ENCODE results near the gene IDUA.

Gene IDUA

GRCh38 chr4:1022051-1022738 is 35.4 kb downstream of the IDUA start:
- Histone ChIP-seq H3K18ac (ENCODE audit: low read length) (no peak overlapping the region), H3K9me3 (ENCODE audit: insufficient read depth, low read depth, low read length) (peaks cover 10% of the 10 kb centered on the region), H4K12ac (ENCODE audit: low read depth, low read length) (no peak overlapping the region), H4K8ac (ENCODE audit: low read depth, low read length) (no peak overlapping the region), H2AK5ac (ENCODE audit: low read length) (no peak overlapping the region), H3K9ac (ENCODE audit: low read length) (no peak overlapping the region), H2AFZ (ENCODE audit: insufficient read depth, low read length, poor library complexity) (no peak overlapping the region), H3K14ac (ENCODE audit: low read length) (no peak overlapping the region), H3K4me2 (ENCODE audit: low read length) (no peak overlapping the region), H4K91ac (ENCODE audit: low read depth, low read length) (no peak overlapping the region), H2BK12ac (ENCODE audit: low read length) (no peak overlapping the region), H3K4me1 (ENCODE audit: control insufficient read depth in 1 of 2, insufficient read depth in 2 of 2, low read length in 2 of 2) (peaks cover 0 to 3% of the 10 kb centered on the region in 2 experiments), H3K4ac (ENCODE audit: low read depth, low read length) (no peak overlapping the region), H3K27ac (ENCODE audit: low read depth, low read length) (no peak overlapping the region), H3K79me2 (ENCODE audit: control insufficient read depth, insufficient read depth, low read length, poor library complexity) (no peaks in the 10 kb centered on the region), H3K79me1 (ENCODE audit: low read length) (no peaks in the 10 kb centered on the region), H2BK5ac (ENCODE audit: low read depth, low read length, poor library complexity) (no peak overlapping the region), H3K23ac (ENCODE audit: low read length) (no peak overlapping the region), H2BK120ac (ENCODE audit: insufficient read depth, low read length, poor library complexity) (no peak overlapping the region), H3K4me3 (ENCODE audit: low read depth, low read length) (no peak overlapping the region), H3K27me3 (ENCODE audit: insufficient read depth, low read length) (no peaks in the 10 kb centered on the region), H3K36me3 (ENCODE audit: control insufficient read depth in 1 of 2, insufficient read depth in 2 of 2, low read length in 2 of 2) (peaks cover 13 to 19% of the 10 kb centered on the region in 2 experiments)
- no CpG with 5 or more reads among the region's 46 CpGs for WGBS (ENCODE audit: extremely low coverage, insufficient coverage, insufficient read length)
- no peak for DNase-seq

DNA sequence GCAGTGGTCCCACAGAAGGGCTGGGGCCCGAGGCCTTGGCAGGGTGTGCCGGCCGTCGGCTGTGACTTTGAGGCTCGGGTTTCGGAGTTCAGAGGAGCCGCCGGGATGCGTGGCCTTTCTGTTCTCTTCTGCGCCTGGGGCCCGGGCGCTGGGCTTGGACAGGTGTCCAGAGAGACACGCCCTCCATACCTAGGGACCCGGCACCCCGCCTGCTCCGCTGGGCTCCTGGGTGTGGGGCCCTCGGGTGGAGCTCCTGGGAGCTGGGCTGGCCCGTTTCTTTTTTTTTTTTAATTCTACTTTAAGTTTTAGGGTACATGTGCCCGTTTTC is 35.9 kb downstream of the IDUA start:
- Histone ChIP-seq H2AK5ac (ENCODE audit: low read length) (no peak overlapping the region), H3K36me3 (ENCODE audit: control insufficient read depth in 1 of 2, insufficient read depth in 2 of 2, low read length in 2 of 2) (peaks cover 13 to 19% of the 10 kb centered on the region in 2 experiments), H3K27me3 (ENCODE audit: insufficient read depth, low read length) (no peaks in the 10 kb centered on the region), H2BK120ac (ENCODE audit: insufficient read depth, low read length, poor library complexity) (no peak overlapping the region), H3K18ac (ENCODE audit: low read length) (no peak overlapping the region), H3K4ac (ENCODE audit: low read depth, low read length) (no peak overlapping the region), H3K4me2 (ENCODE audit: low read length) (no peak overlapping the region), H3K14ac (ENCODE audit: low read length) (no peak overlapping the region), H4K8ac (ENCODE audit: low read depth, low read length) (no peak overlapping the region), H3K79me2 (ENCODE audit: control insufficient read depth, insufficient read depth, low read length, poor library complexity) (no peaks in the 10 kb centered on the region), H3K27ac (ENCODE audit: low read depth, low read length) (no peak overlapping the region), H2BK5ac (ENCODE audit: low read depth, low read length, poor library complexity) (no peak overlapping the region), H3K23ac (ENCODE audit: low read length) (no peak overlapping the region), H2BK12ac (ENCODE audit: low read length) (no peak overlapping the region), H3K4me3 (ENCODE audit: low read depth, low read length) (no peak overlapping the region), H3K4me1 (ENCODE audit: control insufficient read depth in 1 of 2, insufficient read depth in 2 of 2, low read length in 2 of 2) (peaks cover 2 to 7% of the 10 kb centered on the region in 2 experiments), H3K9me3 (ENCODE audit: insufficient read depth, low read depth, low read length) (peaks cover 10% of the 10 kb centered on the region), H2AFZ (ENCODE audit: insufficient read depth, low read length, poor library complexity) (no peak overlapping the region), H3K9ac (ENCODE audit: low read length) (no peak overlapping the region), H4K91ac (ENCODE audit: low read depth, low read length) (no peak overlapping the region), H4K12ac (ENCODE audit: low read depth, low read length) (no peak overlapping the region), H3K79me1 (ENCODE audit: low read length) (no peaks in the 10 kb centered on the region)
- WGBS (ENCODE audit: extremely low coverage, insufficient coverage, insufficient read length) = no CpG with 5 or more reads among the region's 19 CpGs
- DNase-seq = no peak

GRCh38 chr4:1023075-1023640 is 36.3 kb downstream of the IDUA start:
- no peak overlapping the region for H3K9ac ChIP-seq (ENCODE audit: low read length)
- H3K79me1 ChIP-seq (ENCODE audit: low read length) = no peaks in the 10 kb centered on the region
- no peak overlapping the region for H2BK5ac ChIP-seq (ENCODE audit: low read depth, low read length, poor library complexity)
- H3K14ac ChIP-seq (ENCODE audit: low read length) = no peak overlapping the region
- peaks cover 13 to 19% of the 10 kb centered on the region in 2 experiments for H3K36me3 ChIP-seq (ENCODE audit: control insufficient read depth in 1 of 2, insufficient read depth in 2 of 2, low read length in 2 of 2)
- H3K4me3 ChIP-seq (ENCODE audit: low read depth, low read length) = no peak overlapping the region
- no peak overlapping the region for H3K4me2 ChIP-seq (ENCODE audit: low read length)
- H3K79me2 ChIP-seq (ENCODE audit: control insufficient read depth, insufficient read depth, low read length, poor library complexity) = peaks cover 1% of the 10 kb centered on the region
- no peak overlapping the region for H4K8ac ChIP-seq (ENCODE audit: low read depth, low read length)
- DNase-seq = no peak
- H3K4ac ChIP-seq (ENCODE audit: low read depth, low read length) = no peak overlapping the region
- no CpG with 5 or more reads among the region's 20 CpGs for WGBS (ENCODE audit: extremely low coverage, insufficient coverage, insufficient read length)
- no peaks in the 10 kb centered on the region for H3K27me3 ChIP-seq (ENCODE audit: insufficient read depth, low read length)
- peaks cover 10% of the 10 kb centered on the region for H3K9me3 ChIP-seq (ENCODE audit: insufficient read depth, low read depth, low read length)
- H2AK5ac ChIP-seq (ENCODE audit: low read length) = no peak overlapping the region
- H4K91ac ChIP-seq (ENCODE audit: low read depth, low read length) = no peak overlapping the region
- H4K12ac ChIP-seq (ENCODE audit: low read depth, low read length) = no peak overlapping the region
- H2BK12ac ChIP-seq (ENCODE audit: low read length) = no peak overlapping the region
- H2AFZ ChIP-seq (ENCODE audit: insufficient read depth, low read length, poor library complexity) = no peak overlapping the region
- H2BK120ac ChIP-seq (ENCODE audit: insufficient read depth, low read length, poor library complexity) = no peak overlapping the region
- no peak overlapping the region for H3K18ac ChIP-seq (ENCODE audit: low read length)
- H3K27ac ChIP-seq (ENCODE audit: low read depth, low read length) = no peak overlapping the region
- H3K23ac ChIP-seq (ENCODE audit: low read length) = no peak overlapping the region
- peaks cover 6 to 11% of the 10 kb centered on the region in 2 experiments for H3K4me1 ChIP-seq (ENCODE audit: control insufficient read depth in 1 of 2, insufficient read depth in 2 of 2, low read length in 2 of 2)

GRCh38 chr4:1023895-1024740 is 37.3 kb downstream of the IDUA start:
- no peak overlapping the region for H2BK5ac ChIP-seq (ENCODE audit: low read depth, low read length, poor library complexity)
- no peak overlapping the region for H3K9ac ChIP-seq (ENCODE audit: low read length)
- H3K36me3 ChIP-seq (ENCODE audit: control insufficient read depth in 1 of 2, insufficient read depth in 2 of 2, low read length in 2 of 2) = peaks cover 13 to 19% of the 10 kb centered on the region in 2 experiments
- H3K4me3 ChIP-seq (ENCODE audit: low read depth, low read length) = no peak overlapping the region
- H2BK120ac ChIP-seq (ENCODE audit: insufficient read depth, low read length, poor library complexity) = no peak overlapping the region
- no peak overlapping the region for H3K4ac ChIP-seq (ENCODE audit: low read depth, low read length)
- no peak overlapping the region for H2BK12ac ChIP-seq (ENCODE audit: low read length)
- no peaks in the 10 kb centered on the region for H3K79me1 ChIP-seq (ENCODE audit: low read length)
- H4K12ac ChIP-seq (ENCODE audit: low read depth, low read length) = no peak overlapping the region
- H4K8ac ChIP-seq (ENCODE audit: low read depth, low read length) = no peak overlapping the region
- H3K9me3 ChIP-seq (ENCODE audit: insufficient read depth, low read depth, low read length) = peaks cover 10% of the 10 kb centered on the region
- H2AK5ac ChIP-seq (ENCODE audit: low read length) = no peak overlapping the region
- H3K23ac ChIP-seq (ENCODE audit: low read length) = no peak overlapping the region
- H3K27me3 ChIP-seq (ENCODE audit: insufficient read depth, low read length) = no peaks in the 10 kb centered on the region
- no peak overlapping the region for H3K18ac ChIP-seq (ENCODE audit: low read length)
- H3K14ac ChIP-seq (ENCODE audit: low read length) = no peak overlapping the region
- WGBS (ENCODE audit: extremely low coverage, insufficient coverage, insufficient read length) = no CpG with 5 or more reads among the region's 83 CpGs
- H3K79me2 ChIP-seq (ENCODE audit: control insufficient read depth, insufficient read depth, low read length, poor library complexity) = peaks cover 1% of the 10 kb centered on the region
- peaks cover 6 to 11% of the 10 kb centered on the region in 2 experiments for H3K4me1 ChIP-seq (ENCODE audit: control insufficient read depth in 1 of 2, insufficient read depth in 2 of 2, low read length in 2 of 2)
- H4K91ac ChIP-seq (ENCODE audit: low read depth, low read length) = no peak overlapping the region
- no peak overlapping the region for H3K27ac ChIP-seq (ENCODE audit: low read depth, low read length)
- H2AFZ ChIP-seq (ENCODE audit: insufficient read depth, low read length, poor library complexity) = no peak overlapping the region
- H3K4me2 ChIP-seq (ENCODE audit: low read length) = no peak overlapping the region
- no peak for DNase-seq

All from trophoblast cell (in vitro differentiated cells and primary cell).